GM19035 (cell line): ENCODE measurements around the gene OR51M1.
"Not testable (repeated sequence)": the region's sequence is repeated elsewhere in the genome, so short reads cannot be mapped to it uniquely, and the experiment has no call there.

ENCODE experiments used
- ATAC-seq: cut with Tn5 transposase; IDR thresholded peaks from one replicate; pipeline ENCODE4 v1.9.1; 2021; ENCODE audit not compliant: unreplicated experiment

OR51M1 gene, protein sequence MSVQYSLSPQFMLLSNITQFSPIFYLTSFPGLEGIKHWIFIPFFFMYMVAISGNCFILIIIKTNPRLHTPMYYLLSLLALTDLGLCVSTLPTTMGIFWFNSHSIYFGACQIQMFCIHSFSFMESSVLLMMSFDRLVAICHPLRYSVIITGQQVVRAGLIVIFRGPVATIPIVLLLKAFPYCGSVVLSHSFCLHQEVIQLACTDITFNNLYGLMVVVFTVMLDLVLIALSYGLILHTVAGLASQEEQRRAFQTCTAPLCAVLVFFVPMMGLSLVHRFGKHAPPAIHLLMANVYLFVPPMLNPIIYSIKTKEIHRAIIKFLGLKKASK

DNA sequence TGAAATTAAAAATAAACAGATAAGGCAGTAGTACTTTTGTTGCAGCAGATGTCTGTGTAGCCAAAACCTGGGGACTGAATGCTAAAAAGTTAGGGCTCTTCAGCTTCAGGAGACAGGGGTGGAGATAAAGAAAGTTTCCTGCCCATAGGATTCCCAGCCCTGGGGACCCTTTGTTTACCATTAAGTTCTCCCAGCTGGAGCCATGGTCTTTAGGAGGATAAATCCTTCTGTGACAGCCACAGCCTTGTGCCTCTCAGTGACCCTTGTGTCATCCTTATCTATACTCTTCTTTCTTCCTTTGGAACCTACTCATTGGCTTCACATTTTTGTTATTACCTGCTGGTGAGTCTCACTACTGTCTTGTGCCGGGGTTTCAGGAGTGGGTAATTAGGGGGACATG lies at the start of gene OR51M1:
TSS of gene OR51M1 (plus strand) at position 237 of the 400 bp plus-strand sequence. CDS start 5,587 bp downstream, outside the sequence.
- ATAC-seq, result no peak

DNA sequence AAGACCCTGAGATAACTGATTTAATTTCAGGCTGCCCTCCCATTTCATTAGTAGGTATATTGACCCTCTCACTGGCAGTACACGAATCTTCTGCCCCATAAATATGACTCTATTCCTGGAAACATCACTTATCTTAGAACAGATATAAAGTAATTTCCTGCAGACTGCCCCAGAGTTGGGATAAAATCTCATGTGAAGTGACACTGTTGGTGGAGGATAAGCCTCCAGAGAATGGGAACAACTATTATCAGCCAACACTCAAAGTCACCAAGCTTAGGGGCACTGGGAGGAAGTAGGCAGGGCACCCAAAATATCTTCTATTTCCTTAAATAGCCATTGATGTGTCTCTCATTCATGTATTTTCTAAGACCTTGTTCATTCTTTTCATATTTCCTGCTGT lies 48.4 kb upstream of the OR51M1 start:
- no peak for ATAC-seq

DNA sequence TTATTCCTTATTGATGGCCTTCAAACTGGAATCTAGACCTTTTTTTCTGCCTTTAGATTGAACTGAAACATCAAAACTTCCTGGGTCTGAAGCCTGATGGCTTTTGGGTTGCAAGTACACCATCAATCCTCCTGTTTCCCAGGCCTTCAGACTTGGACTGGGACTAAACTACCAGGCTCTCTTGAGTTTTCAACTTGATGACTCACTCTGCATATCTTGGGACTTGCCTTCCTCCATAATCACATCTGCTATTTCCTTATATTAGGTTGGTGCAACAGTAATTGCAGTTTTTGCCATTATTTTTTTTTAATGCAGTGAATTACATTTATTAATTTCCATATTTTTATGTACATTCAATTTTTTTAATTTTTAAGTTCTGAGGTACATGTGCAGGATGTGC lies 47.3 kb upstream of the OR51M1 start:
- no peak for ATAC-seq

DNA sequence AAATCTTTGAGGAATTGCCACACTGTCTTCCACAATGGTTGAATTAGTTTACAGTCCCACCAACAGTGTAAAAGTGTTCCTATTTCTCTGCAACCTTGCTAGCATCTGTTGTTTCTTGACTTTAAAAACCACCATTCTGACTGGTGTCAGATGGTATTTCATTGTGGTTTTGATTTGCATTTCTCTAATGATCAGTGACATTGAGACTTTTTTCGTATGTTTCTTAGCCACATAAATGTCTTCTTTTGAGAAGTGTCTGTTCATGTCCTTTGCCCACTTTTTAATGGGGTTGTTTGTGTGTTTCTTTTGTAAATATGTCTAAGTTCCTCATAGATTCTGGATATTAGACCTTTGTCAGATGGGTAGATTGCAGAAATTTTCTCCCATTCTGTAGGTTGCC lies 46.4 kb upstream of the OR51M1 start:
- not testable (repeated sequence) for ATAC-seq

DNA sequence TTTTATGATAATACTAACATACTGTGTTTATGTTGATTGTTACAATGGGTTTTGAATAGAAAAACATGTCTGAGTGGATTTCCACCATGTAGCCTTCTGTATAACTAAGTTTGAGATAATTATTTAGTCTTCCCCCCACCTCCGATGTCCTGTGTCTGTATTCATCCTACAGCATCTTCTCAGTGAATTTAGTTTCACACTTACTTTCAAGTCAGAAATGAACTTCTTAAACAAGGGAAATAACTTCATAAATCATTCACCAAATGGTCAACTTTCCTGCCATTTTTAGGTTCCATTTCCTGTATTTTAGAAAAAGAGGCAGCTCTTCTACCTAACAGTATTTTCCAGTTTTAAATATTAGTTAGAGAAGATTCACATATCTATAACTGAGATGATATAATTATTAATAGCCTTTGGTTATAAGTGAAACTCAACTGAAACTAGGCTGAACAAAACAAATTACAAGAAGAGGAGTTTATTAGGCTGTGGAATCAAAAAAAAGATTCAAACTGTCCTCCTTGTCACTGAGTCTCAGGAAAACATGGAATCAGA lies 43.8 kb upstream of the OR51M1 start:
- ATAC-seq, result peak; percentile 43

- ATAC-seq, result no peak
These were observed 39.9 kb upstream of the OR51M1 start, which contains the start of gene OR51B5 for GRCh38 chr11:5343474-5344335. TSS of gene OR51B5 (minus strand) at chr11:5343524. CDS start at chr11:5343524, 0 bp downstream.

GRCh38 chr11:5345831-5346230 lies 37.8 kb upstream of the OR51M1 start:
- no peak for ATAC-seq

DNA sequence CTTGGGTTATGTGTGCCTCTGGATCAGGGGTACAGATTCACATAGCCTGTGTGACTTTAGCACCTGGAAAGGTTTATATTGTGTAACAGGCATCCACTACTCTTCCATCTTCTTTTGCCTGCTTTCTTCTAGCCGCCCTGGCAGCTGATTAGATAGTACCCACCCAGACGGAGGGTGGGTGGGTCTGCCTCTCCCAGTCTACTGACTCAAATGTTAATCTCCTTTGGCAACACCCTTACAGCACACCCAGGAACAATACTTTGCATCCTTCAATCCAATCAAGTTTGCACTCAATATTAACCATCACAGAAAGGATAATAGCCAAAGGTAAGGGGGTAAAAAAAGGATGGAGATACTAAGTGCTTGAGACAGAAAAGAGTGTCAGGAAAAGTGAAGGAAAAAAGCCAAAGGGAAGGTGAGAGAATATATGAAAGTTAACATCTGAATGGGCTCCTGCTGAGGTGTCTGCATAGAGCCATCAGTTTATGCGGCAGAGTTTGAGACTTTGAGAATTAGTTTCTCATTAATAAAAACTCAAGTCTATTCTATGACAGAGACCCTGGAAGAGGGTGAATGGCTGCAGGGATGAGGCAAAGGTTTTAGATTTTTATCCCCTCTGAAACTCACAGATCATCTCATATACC lies 34.9 kb upstream of the OR51M1 start:
- no peak for ATAC-seq

DNA sequence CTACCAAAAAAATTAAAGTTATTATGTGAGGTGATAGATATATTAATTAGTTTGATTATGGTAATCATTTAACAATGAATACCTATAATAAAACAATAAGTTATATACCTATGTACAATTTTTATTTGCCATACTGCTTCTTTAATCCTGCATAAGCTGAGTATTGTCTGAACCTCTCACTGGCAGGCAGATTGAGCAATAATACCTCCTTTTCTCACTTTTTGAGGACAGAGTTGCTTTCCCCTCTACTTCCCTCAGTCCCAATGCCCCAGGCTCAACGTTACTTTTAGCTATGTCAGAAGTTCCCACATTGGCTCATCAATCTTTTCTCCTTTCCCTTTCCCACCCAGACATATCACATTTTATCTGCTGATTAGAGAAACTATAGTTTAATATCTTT lies 34.1 kb upstream of the OR51M1 start:
- ATAC-seq, result no peak

DNA sequence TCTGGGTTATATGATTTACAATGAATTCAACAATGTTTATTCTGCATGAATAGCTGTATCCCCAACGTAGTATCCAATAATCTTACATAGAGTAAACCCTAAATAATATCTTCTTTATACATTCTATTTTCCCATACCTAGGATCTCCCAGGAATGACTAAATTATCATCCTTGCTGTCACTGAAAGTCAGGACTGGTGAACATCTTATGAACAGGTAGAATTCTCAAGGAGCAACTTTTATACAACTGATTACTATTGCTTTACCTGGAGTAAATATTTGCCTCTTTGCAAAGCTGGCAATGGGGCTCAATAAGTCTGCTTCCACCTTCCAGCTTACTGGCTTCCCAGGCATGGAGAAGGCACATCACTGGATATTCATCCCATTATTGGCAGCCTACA lies 32.4 kb upstream of the OR51M1 start, which contains the start of gene OR51B6:
TSS of gene OR51B6 (plus strand) at position 301 of the 400 bp plus-strand sequence. CDS start at position 301, 0 bp downstream.
- no peak for ATAC-seq

DNA sequence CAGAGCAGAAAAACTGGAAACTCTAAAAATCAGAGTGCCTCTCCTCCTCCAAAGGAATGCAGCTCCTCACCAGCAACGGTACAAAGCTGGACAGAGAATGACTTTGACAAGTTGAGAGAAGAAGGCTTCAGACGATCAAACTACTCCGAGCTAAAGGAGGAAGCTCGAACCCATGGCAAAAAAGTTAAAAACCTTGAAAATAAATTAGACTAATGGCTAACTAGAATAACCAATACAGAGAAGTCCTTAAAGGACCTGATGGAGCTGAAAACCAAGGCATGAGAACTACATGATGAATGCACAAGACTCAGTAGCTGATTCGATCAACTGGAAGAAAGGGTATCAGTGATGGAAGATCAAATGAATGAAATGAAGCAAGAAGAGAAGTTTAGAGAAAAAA lies 27.6 kb upstream of the OR51M1 start:
- not testable (repeated sequence) for ATAC-seq

GRCh38 chr11:5362017-5362625 lies 21.5 kb upstream of the OR51M1 start:
- no peak for ATAC-seq

- no peak for ATAC-seq
These were observed 19.9 kb upstream of the OR51M1 start for GRCh38 chr11:5363679-5364078.

DNA sequence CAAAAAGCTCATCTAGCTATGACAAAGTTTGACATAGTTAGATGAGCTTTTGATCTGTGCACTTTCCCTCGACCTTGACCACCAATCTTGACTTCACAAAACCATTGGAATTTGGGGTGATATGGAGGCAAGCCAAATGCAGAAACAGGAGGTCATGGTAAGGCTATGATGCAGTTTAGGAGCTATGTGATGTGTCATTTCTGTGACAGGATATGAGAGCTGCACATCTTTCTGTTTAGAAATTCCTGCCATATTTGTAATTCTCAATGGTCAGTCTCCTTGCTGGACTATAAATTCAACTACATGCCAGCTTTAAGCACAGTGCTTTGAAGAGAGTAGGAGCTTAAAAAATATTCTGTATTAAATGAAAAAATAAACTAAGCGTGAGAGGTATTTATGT lies 19.4 kb upstream of the OR51M1 start:
- ATAC-seq, result no peak

DNA sequence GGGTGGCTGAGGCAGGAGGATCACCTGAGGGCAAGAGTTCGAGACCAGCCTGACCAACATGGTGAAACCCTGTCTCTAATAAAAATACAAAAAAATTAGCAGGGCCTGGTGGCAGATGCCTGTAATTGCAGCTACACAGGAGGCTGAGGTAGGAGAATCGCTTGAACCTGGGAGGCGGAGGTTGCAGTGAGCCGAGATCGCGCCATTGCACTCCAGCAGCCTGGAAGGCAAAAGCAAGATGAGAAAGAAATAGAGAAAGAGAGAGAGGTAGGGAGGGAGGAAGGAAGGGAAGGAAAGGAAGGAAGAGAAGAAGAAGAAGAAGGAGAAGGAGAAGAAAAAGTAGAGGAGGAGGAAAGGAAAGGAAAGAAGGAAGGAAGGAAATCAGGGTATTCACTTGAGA lies 17.2 kb upstream of the OR51M1 start:
- not testable (repeated sequence) for ATAC-seq

DNA sequence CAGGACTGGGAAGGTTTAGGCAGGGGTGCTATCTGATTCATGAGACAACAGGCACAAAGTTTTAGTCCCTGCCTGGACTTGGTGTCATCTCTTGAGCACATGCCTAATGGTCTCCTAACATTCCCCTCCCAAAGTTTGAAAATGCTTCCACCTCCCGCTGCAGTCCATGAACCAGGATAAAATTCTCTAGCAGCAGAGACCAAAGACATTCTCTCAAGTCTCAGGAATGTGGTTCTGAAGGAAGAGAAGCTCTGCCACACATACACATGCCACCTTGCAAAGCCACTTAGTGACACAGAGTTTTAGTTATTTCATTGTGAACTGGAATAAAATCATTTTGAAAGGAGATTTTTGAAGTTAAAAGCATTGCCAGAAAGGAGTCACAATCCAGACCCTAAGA lies 16.8 kb upstream of the OR51M1 start:
- no peak for ATAC-seq

DNA sequence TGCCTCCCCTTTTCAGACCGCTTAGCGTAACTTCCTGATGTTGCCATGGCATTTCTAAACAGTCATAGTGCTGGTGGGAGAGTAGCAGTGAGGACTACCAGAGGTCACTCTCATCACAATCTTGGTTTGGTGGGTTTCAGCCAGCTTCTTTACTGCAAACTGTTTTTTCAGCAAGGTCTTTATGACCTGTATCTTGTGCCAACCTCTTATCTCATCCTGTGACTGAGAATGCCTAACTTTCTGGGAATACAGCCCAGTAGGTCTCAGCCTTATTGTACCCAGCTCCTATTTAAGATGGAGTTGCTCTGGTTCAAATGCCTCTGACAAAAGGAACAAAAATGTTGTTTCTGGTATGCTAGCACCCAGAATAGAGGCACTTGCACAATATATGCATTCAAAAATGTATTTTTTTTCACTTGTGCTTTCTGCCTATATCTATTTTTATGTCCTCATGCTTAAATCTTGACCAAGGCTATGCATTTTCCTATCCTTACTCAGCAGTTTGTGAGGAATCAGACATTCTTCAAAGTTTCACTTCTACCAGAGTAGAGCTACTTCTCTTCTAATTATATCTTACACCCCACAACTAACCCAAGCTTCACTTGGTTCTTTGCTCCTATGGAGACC lies 16.1 kb upstream of the OR51M1 start:
- no peak for ATAC-seq

DNA sequence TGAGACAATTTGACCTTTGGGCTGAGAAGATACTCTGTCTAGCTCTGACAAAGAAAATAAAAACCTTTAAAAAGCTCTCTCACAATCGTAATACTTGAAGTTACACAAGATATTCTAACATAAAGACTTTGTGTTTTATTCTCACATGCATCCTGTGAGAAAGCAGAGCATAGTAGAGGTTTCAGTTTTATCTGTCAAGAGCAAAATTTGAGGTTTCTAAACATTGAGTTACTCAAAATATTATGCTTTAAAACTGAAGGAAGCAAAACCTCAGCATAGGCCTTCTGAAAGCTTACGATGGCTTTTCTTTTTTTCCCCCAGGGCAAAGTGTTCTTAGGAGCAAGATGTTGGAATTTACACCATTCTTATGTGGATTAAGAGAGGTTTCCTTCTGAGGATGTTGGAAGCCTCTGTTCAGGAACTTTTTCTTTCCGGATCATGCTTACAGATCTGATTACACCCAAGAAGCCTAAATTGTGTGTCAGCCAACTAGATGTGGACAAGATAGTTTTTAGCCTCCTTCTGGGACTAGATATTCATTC lies 15.0 kb upstream of the OR51M1 start:
- ATAC-seq, result no peak

DNA sequence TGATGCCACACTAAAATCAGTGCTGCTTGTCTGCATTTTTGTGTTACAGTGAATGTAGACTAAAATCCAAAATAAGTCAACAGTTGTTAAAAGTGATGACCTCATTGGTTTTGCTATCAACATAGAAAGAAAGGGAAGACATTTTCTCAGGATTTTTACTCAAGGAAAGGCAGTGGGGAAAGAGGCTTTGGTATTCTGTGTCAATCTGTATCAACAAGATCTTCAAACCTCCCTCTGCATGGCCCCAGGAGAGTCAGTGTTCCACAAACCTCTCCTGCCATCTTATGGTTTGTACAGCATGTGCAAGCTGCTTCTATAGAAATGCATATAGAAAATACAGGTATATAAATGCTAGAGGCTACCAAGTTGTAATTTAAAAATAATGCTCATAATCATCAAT lies 13.8 kb upstream of the OR51M1 start:
- no peak for ATAC-seq

GRCh38 chr11:5380740-5381342 lies 2.8 kb upstream of the OR51M1 start:
- ATAC-seq, result peak; percentile 91
